Endothelial cell of umbilical vein (primary cell): ENCODE data around the gene FYN. TPM values are rescaled to one million over a fixed set of nuclear protein-coding genes. Genes with fewer than 3 reads are reported as not detected.

Experiments used
- BruUV-seq: library from RNA; stranded (reverse); fragments of 400-500 nt; replicated peaks from 2 replicates; lab custom pipeline; 2021; lab: Mats Ljungman, UMichigan
- CTCF ChIA-PET: fragments of 300-600, 350-600 bp; sonication (Branson Sonifier 250); formaldehyde crosslinking; loops from one replicate; lab custom pipeline; 2021; ENCODE audit warnings: antibody characterized with exemption, inconsistent platforms; lab: Charles Lee
- POLR2A ChIA-PET: fragments of 300-600, 350-600 bp; sonication (Branson Sonifier 250); formaldehyde crosslinking; loops from one replicate; lab custom pipeline; 2021; ENCODE audit warnings: antibody characterized with exemption, inconsistent platforms; lab: Charles Lee
- DNase-seq: peaks from one replicate; pipeline ENCODE4 v3.0.0-alpha.2; 2011; ENCODE audit warnings: low read depth, low spot score
- FAIRE-seq: peaks from 2 replicates; lab custom pipeline; 2011; peaks lifted over from hg19 to GRCh38; lab: Jason Lieb, UNC
- H2AFZ ChIP-seq: 2 replicates; pipeline ENCODE4 v1.6.0; 2012; ENCODE audit warnings: low read depth, low read length, control low read depth, inconsistent platforms
- H3K27ac ChIP-seq: 2 replicates; pipeline ENCODE4 v1.5.1; 2011; ENCODE audit warnings: low read depth, mild to moderate bottlenecking, control low read depth, low read length, moderate library complexity; ENCODE audit not compliant: insufficient read depth
- H3K27me3 ChIP-seq, 2 experiments: 2 replicates each; pipeline versions ENCODE4 v1.6.0 to v1.6.1; 2011; ENCODE audit warnings: low read length in 2 of 2, mixed read lengths in 1 of 2; ENCODE audit not compliant: control insufficient read depth in 2 of 2, insufficient read depth in 2 of 2
- H3K36me3 ChIP-seq, 2 experiments: 2 replicates in 1 of 2; 3 replicates in 1 of 2; pipeline ENCODE4 v1.5.1; 2011; ENCODE audit warnings: low read length in 2 of 2, mild to moderate bottlenecking in 1 of 2, moderate library complexity in 1 of 2; ENCODE audit not compliant: control insufficient read depth in 2 of 2, insufficient read depth in 2 of 2; ENCODE audit errors: extremely low read depth in 1 of 2
- H3K4me1 ChIP-seq: 3 replicates; pipeline ENCODE4 v1.5.1; 2011; ENCODE audit warnings: mild to moderate bottlenecking, low read length; ENCODE audit not compliant: control insufficient read depth, insufficient read depth; ENCODE audit errors: extremely low read depth
- H3K4me2 ChIP-seq: 2 replicates; pipeline ENCODE4 v1.6.1; 2011; ENCODE audit warnings: low read length, control low read depth, mixed read lengths; ENCODE audit not compliant: insufficient read depth
- H3K4me3 ChIP-seq, 3 experiments: fragments of 200-600 bp in 1 of 3; sonication (generic), shearing (Covaris generic) in 1 of 3; replicated peaks in 1 of 3; 2 replicates each; pipeline ENCODE4 v1.5.1; 2011 to 2016; ENCODE audit warnings: control low read depth in 3 of 3, low read length in 3 of 3, mild to moderate bottlenecking in 2 of 3, inconsistent platforms in 1 of 3, low read depth in 1 of 3, moderate library complexity in 1 of 3; ENCODE audit not compliant: insufficient read depth in 1 of 3
- H3K79me2 ChIP-seq: 2 replicates; pipeline ENCODE4 v1.6.0; 2012; ENCODE audit warnings: low read length, inconsistent platforms; ENCODE audit not compliant: control insufficient read depth, insufficient read depth
- H3K9ac ChIP-seq: replicated peaks from 2 replicates; pipeline ENCODE3; 2011; ENCODE audit warnings: low read length, control low read depth; ENCODE audit not compliant: insufficient read depth; ENCODE audit errors: extremely low read depth
- H3K9me1 ChIP-seq: replicated peaks from 3 replicates; pipeline ENCODE4 v1.6.0; 2011; ENCODE audit warnings: mild to moderate bottlenecking, low read length; ENCODE audit not compliant: control insufficient read depth, insufficient read depth; ENCODE audit errors: extremely low read depth
- H3K9me3 ChIP-seq: replicated peaks from 2 replicates; pipeline ENCODE4 v1.5.1; 2012; ENCODE audit warnings: low read length, inconsistent platforms; ENCODE audit not compliant: control insufficient read depth, insufficient read depth
- H4K20me1 ChIP-seq: replicated peaks from 2 replicates; pipeline ENCODE3; 2011; ENCODE audit warnings: mild to moderate bottlenecking, low read length; ENCODE audit not compliant: control insufficient read depth, insufficient read depth; ENCODE audit errors: extremely low read depth
- CTCF ChIP-seq, 2 donors: IDR thresholded peaks; 1 replicate in 1 of 2; 2 replicates in 1 of 2; pipeline ENCODE4 v1.5.1; 2011; ENCODE audit warnings: low read length in 2 of 2, mild to moderate bottlenecking in 2 of 2, moderate library complexity in 2 of 2, control low read depth in 1 of 2, inconsistent platforms in 1 of 2, low read depth in 1 of 2; ENCODE audit not compliant: insufficient read depth in 1 of 2; ENCODE audit errors: extremely low read depth in 1 of 2
- EZH2 ChIP-seq: IDR thresholded peaks from 2 replicates; pipeline ENCODE4 v1.6.1; 2012; ENCODE audit warnings: borderline replicate concordance, low read depth, mild to moderate bottlenecking, moderate library complexity, low read length, inconsistent platforms; ENCODE audit not compliant: severe bottlenecking
- FOS ChIP-seq: IDR thresholded peaks from 2 replicates; pipeline ENCODE4 v1.6.1; 2011; ENCODE audit warnings: mild to moderate bottlenecking, low read length, moderate library complexity, borderline replicate concordance; ENCODE audit not compliant: insufficient read depth
- GATA2 ChIP-seq: IDR thresholded peaks from 2 replicates; pipeline ENCODE4 v1.7.0; 2011; ENCODE audit warnings: low read depth, mild to moderate bottlenecking, moderate library complexity, mixed read lengths, low read length; ENCODE audit not compliant: insufficient read length, insufficient read depth
- JUN ChIP-seq: IDR thresholded peaks from 2 replicates; pipeline ENCODE4 v1.6.1; 2011; ENCODE audit warnings: borderline replicate concordance, low read depth; ENCODE audit not compliant: insufficient read length, insufficient read depth
- MYC ChIP-seq: IDR thresholded peaks from one replicate; pipeline ENCODE4 v1.6.1; 2011; ENCODE audit warnings: mild to moderate bottlenecking, low read depth, low read length
- POLR2A ChIP-seq: IDR thresholded peaks from 2 replicates; pipeline ENCODE4 v1.6.1; 2012; ENCODE audit warnings: low read depth, mild to moderate bottlenecking, control low read depth, low read length
- POLR2AphosphoS5 ChIP-seq: IDR thresholded peaks from 2 replicates; pipeline ENCODE4 v1.6.1; 2012; ENCODE audit warnings: low read depth, mild to moderate bottlenecking, control low read depth, low read length, moderate library complexity; ENCODE audit not compliant: insufficient read depth
- dilution Hi-C: fragments of 300-500 bp; cut with MboI; formaldehyde crosslinking; loops from one replicate; pipeline ENCODE4 v1.15.0; 2019; ENCODE audit warnings: low sequenced_read_pairs; ENCODE audit not compliant: extremely low pct_ligation_motif_present
- intact Hi-C: fragments of 100-400 bp; cut with micrococcal nuclease; formaldehyde crosslinking; loops from one replicate; pipeline ENCODE4 v1.10.0; 2022
- polyA plus RNA-seq, 4 experiments: library from polyadenylated mRNA; depleted of rRNA in 3 of 4; stranded (reverse) in 3 of 4; unstranded in 1 of 4; fragments of >200 nt; gene quantifications; 2 replicates each; pipeline versions ENCODE4 v1.2.1 to v1.2.3, GENCODE V29; 2011 to 2012; ENCODE audit warnings: missing spikeins in 1 of 4
- total RNA-seq: library from RNA; stranded (reverse); gene quantifications from 2 replicates; pipeline ENCODE4 v1.2.3, GENCODE V29; 2021
- TF ChIP-seq, protein P1 (sequence below): IDR thresholded peaks from 2 replicates; pipeline ENCODE4 v1.6.1; 2011; ENCODE audit not compliant: insufficient read depth, insufficient read length

The FYN gene
- total and polyA plus RNA-seq, 2 donors (not counting 3 experiments of a cell fraction or from before 2014, with no cell fraction given) = 69.0 to 143 TPM

- FAIRE-seq (no peak), DNase-seq (no peak)
- dilution Hi-C loops (no loop called here), intact Hi-C loops (loop anchor here (5.0 kb wide), 1 partner anchor 382 kb away; no protein-coding TSS in a partner anchor)
- TF ChIP-seq CTCF (IDR thresholded peaks at IDR 0.05; ENCODE audit: extremely low read depth in 1 of 2, insufficient read depth in 1 of 2, low read depth in 1 of 2, low read length in 2 of 2) (no peak), EZH2 (no peak), GATA2 (no peak), MYC (no peak), FOS (no peak), POLR2A (no peak), JUN (no peak), POLR2AphosphoS5 (no peak)
- TF ChIP-seq, protein P1, sequence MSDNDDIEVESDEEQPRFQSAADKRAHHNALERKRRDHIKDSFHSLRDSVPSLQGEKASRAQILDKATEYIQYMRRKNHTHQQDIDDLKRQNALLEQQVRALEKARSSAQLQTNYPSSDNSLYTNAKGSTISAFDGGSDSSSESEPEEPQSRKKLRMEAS = no peak
- no peaks in the 10 kb centered on the region for H3K9me1 ChIP-seq
- H3K9ac ChIP-seq = no peak overlapping the region
- H3K4me1 ChIP-seq = peaks cover 32% of the 10 kb centered on the region
- no peaks in the 10 kb centered on the region for H3K27me3 ChIP-seq
- BruUV-seq = no TSS peak
- ChIA-PET POLR2A (no interaction called here), CTCF (no interaction called here)
- H3K27ac ChIP-seq = no peak overlapping the region
- H3K4me2 ChIP-seq = no peak overlapping the region
- no peaks in the 10 kb centered on the region for H4K20me1 ChIP-seq
- no peak overlapping the region for H2AFZ ChIP-seq
- H3K79me2 ChIP-seq = no peaks in the 10 kb centered on the region
- H3K9me3 ChIP-seq = no peaks in the 10 kb centered on the region
- H3K4me3 ChIP-seq = no peak overlapping the region
- H3K36me3 ChIP-seq = peaks cover 2% of the 10 kb centered on the region in 2 experiments
Measured at GRCh38 chr6:111660531-111660930, 212.7 kb downstream of the FYN start.
